HepG2 (cell line): ENCODE measurements around the gene AKAP7. TPM values are rescaled to one million over a fixed set of nuclear protein-coding genes. Genes with fewer than 3 reads are reported as not detected.

Experiments used
- ATAC-seq: fragments of 200-7000 bp; cut with Tn5 transposase; 3 replicates; pipeline ENCODE4 v1.9.1; 2020; ENCODE audit warnings: mild to moderate bottlenecking, moderate library complexity
- BruUV-seq: library from RNA; stranded (reverse); fragments of 400-500 nt; replicated peaks from 2 replicates; lab custom pipeline; 2021; lab: Mats Ljungman, UMichigan
- CTCF ChIA-PET: fragments of 300-600 bp; formaldehyde crosslinking; extraction: SDS; loops from one replicate; lab custom pipeline; 2021; ENCODE audit warnings: low total read pairs, inconsistent platforms, low intra/inter-chr PET ratio; lab: Yijun Ruan, JAX
- POLR2A ChIA-PET: fragments of 350-600 bp; sonication (Branson Sonifier 250); formaldehyde crosslinking; loops from one replicate; lab custom pipeline; 2020; ENCODE audit warnings: antibody characterized with exemption, inconsistent platforms; lab: Yijun Ruan, JAX
- DNase-seq: peaks from one replicate; pipeline ENCODE4 v3.0.0-alpha.2; 2015; ENCODE audit warnings: low spot score
- FAIRE-seq: peaks from 3 replicates; lab custom pipeline; 2011; peaks lifted over from hg19 to GRCh38; lab: Jason Lieb, UNC
- H2AFZ ChIP-seq: one replicate; pipeline ENCODE4 v1.6.1; 2011; ENCODE audit warnings: low read length, inconsistent platforms
- H3K27ac ChIP-seq: fragments of 300-600 bp; 3 replicates; pipeline ENCODE4 v1.8.0; 2011; ENCODE audit warnings: mixed run types, mild to moderate bottlenecking, mixed read lengths, low read length, inconsistent platforms; ENCODE audit not compliant: insufficient read depth; ENCODE audit errors: extremely low read length
- H3K27me3 ChIP-seq, 2 experiments: fragments of 200-600 bp in 1 of 2; 2 replicates in 1 of 2; 3 replicates in 1 of 2; pipeline versions ENCODE4 v1.6.0 to v1.8.0; 2011; ENCODE audit warnings: low read length in 2 of 2, mild to moderate bottlenecking in 2 of 2, moderate library complexity in 2 of 2, inconsistent platforms in 1 of 2; ENCODE audit not compliant: insufficient read depth in 2 of 2, control insufficient read depth in 1 of 2
- H3K36me3 ChIP-seq, 2 experiments: fragments of 200-600 bp in 1 of 2; replicated peaks in 1 of 2; 2 replicates in 1 of 2; 3 replicates in 1 of 2; pipeline versions ENCODE4 v1.5.1 to v1.8.0; 2011; ENCODE audit warnings: low read length in 2 of 2, inconsistent platforms in 1 of 2; ENCODE audit not compliant: insufficient read depth in 2 of 2, control insufficient read depth in 1 of 2
- H3K4me1 ChIP-seq: 2 replicates; pipeline ENCODE4 v1.5.1; 2012; ENCODE audit warnings: low read length, inconsistent platforms; ENCODE audit not compliant: insufficient read depth
- H3K4me2 ChIP-seq: 2 replicates; pipeline ENCODE4 v1.6.0; 2011; ENCODE audit warnings: low read depth, low read length, inconsistent platforms
- H3K4me3 ChIP-seq, 3 experiments: fragments of 200-600 bp in 1 of 3; sonication (generic), shearing (Covaris generic) in 1 of 3; replicated peaks in 1 of 3; 2 replicates each; pipeline ENCODE4 v1.5.1; 2011 to 2016; ENCODE audit warnings: low read length in 3 of 3, inconsistent platforms in 2 of 3, low read depth in 2 of 3, mild to moderate bottlenecking in 2 of 3, control low read depth in 1 of 3, mixed read lengths in 1 of 3; ENCODE audit not compliant: insufficient read depth in 1 of 3
- H3K79me2 ChIP-seq: one replicate; pipeline ENCODE4 v1.6.1; 2011; ENCODE audit warnings: low read length, inconsistent platforms; ENCODE audit not compliant: insufficient read depth
- H3K9ac ChIP-seq: 2 replicates; pipeline ENCODE4 v1.6.0; 2011; ENCODE audit warnings: mild to moderate bottlenecking, low read depth, low read length, inconsistent platforms; ENCODE audit not compliant: insufficient read depth
- H3K9me3 ChIP-seq: 2 replicates; pipeline ENCODE4 v1.5.1; 2012; ENCODE audit warnings: mild to moderate bottlenecking, low read length
- H4K20me1 ChIP-seq: 2 replicates; pipeline ENCODE4 v1.6.0; 2011; ENCODE audit warnings: inconsistent platforms, mild to moderate bottlenecking, low read length, moderate library complexity; ENCODE audit not compliant: insufficient read depth
- CSRNP1 ChIP-seq: sonication (generic); formaldehyde crosslinking; IDR thresholded peaks from 2 replicates; pipeline ENCODE4 v1.8.1; 2023; ENCODE audit warnings: mild to moderate bottlenecking, missing genetic modification reagents
- NFRKB ChIP-seq: fragments of 450-650 bp; IDR thresholded peaks from 2 replicates; pipeline ENCODE4 v1.6.1; 2017
- RCOR2 ChIP-seq: IDR thresholded peaks from 2 replicates; pipeline ENCODE4 v1.6.1; 2016; ENCODE audit warnings: missing biosample characterization, missing genetic modification reagents
- STAT6 ChIP-seq: sonication (generic); formaldehyde crosslinking; IDR thresholded peaks from 2 replicates; pipeline ENCODE4 v1.4.0; 2020; ENCODE audit warnings: missing genetic modification reagents, mild to moderate bottlenecking, borderline replicate concordance
- TCF7L2 ChIP-seq: IDR thresholded peaks from 2 replicates; pipeline ENCODE4 v1.6.1; 2011; ENCODE audit warnings: mild to moderate bottlenecking, low read depth, low read length, moderate library complexity
- ZKSCAN8 ChIP-seq: IDR thresholded peaks from 2 replicates; pipeline ENCODE4 v1.6.1; 2016; ENCODE audit warnings: borderline replicate concordance, missing genetic modification reagents, missing compliant biosample characterization
- ZNF337 ChIP-seq: sonication (generic); formaldehyde crosslinking; IDR thresholded peaks from 2 replicates; pipeline ENCODE4 v1.5.1; 2020; ENCODE audit warnings: missing genetic modification reagents, low read depth, mild to moderate bottlenecking, borderline replicate concordance
- WGBS: methylation state at CpG from one replicate; pipeline ENCODE4 v1.1.6; 2017; ENCODE audit warnings: low lambda C conversion rate; 5-methylcytosine and 5-hydroxymethylcytosine counted together
- in situ Hi-C: cut with HindIII; loops from 2 replicates; pipeline ENCODE4 v1.10.0; 2017; ENCODE audit warnings: low pct_unique_long_range_greater_than_20kb; ENCODE audit not compliant: extremely low pct_ligation_motif_present
- intact Hi-C: fragments of 100-400 bp; cut with micrococcal nuclease; formaldehyde crosslinking; loops from one replicate; pipeline ENCODE4 v1.10.0; 2022; ENCODE audit not compliant: unreplicated experiment
- polyA plus RNA-seq, 8 experiments: library from polyadenylated mRNA; depleted of rRNA in 3 of 8; stranded (reverse) in 7 of 8; unstranded in 1 of 8; fragments of >200 nt; fragmentation: Illumina TruSeq in 4 of 8; extraction: Trizol in 4 of 8; gene quantifications; 2 replicates each; pipeline versions ENCODE4 v1.2.1 to v1.2.3, GENCODE V29; 2011 to 2016; ENCODE audit warnings: low read depth in 4 of 8, missing spikeins in 1 of 8, mixed read lengths in 1 of 8; ENCODE audit not compliant: insufficient read depth in 1 of 8
- total RNA-seq, 5 experiments: library from RNA; depleted of rRNA; stranded (reverse); fragments of >200 nt; fragmentation: Illumina TruSeq; extraction: Trizol; gene quantifications; 2 replicates each; pipeline ENCODE4 v1.2.3, GENCODE V29; 2016; ENCODE audit warnings: low read depth in 1 of 5

The AKAP7 gene
- total and polyA plus RNA-seq, 2 of the 13 experiments (the other 11 are each of a cell fraction or from before 2014, with no cell fraction given), result 3.6 to 11.7 TPM

GRCh38 chr6:131244942-131245341 lies 109.7 kb downstream of the AKAP7 start:
- Histone ChIP-seq H3K4me2 (no peak overlapping the region), H3K9me3 (no peaks in the 10 kb centered on the region), H3K9ac (no peak overlapping the region), H4K20me1 (no peaks in the 10 kb centered on the region), H3K27me3 (no peaks in the 10 kb centered on the region), H3K36me3 (no peaks in the 10 kb centered on the region), H3K27ac (no peak overlapping the region), H3K4me3 (no peak overlapping the region), H2AFZ (no peak overlapping the region), H3K79me2 (no peaks in the 10 kb centered on the region), H3K4me1 (no peaks in the 10 kb centered on the region)
- CTCF ChIA-PET, result no interaction called here
- TF ChIP-seq RCOR2 (CRISPR knock-in tag) (no peak), ZKSCAN8 (CRISPR knock-in tag) (no peak), TCF7L2 (no peak), STAT6 (CRISPR knock-in tag) (no peak), ZNF337 (CRISPR knock-in tag) (no peak), NFRKB (no peak), CSRNP1 (CRISPR knock-in tag) (no peak)
- 88% methylated on average over 4 of the region's 4 CpGs for WGBS
- FAIRE-seq, result no peak
- intact Hi-C loops, result no loop called here
- BruUV-seq, result no TSS peak
- DNase-seq, result no peak
- POLR2A ChIA-PET, result no interaction called here
- no peak for ATAC-seq
- in situ Hi-C loops, result no loop called here
